GM18508 (cell line): ENCODE results near the gene TGFBR3.

Source experiments
- ATAC-seq: cut with Tn5 transposase; IDR thresholded peaks from one replicate; pipeline ENCODE4 v1.9.1; 2021; ENCODE audit warnings: moderate number of reproducible peaks; ENCODE audit not compliant: insufficient read depth, unreplicated experiment

TGFBR3 gene

GRCh38 chr1:91885716-91886506 is at the start of gene TGFBR3:
TGFBR3 (minus strand) TSS chr1:91886151; CDS start chr1:91861531, 24,620 bp downstream.
- no peak for ATAC-seq

GRCh38 chr1:91929250-91929649 is 43.3 kb upstream of the TGFBR3 start:
- ATAC-seq = no peak

- no peak for ATAC-seq
Observed at GRCh38 chr1:91928026-91928425, 42.1 kb upstream of the TGFBR3 start.

GRCh38 chr1:91925644-91926435 is 39.9 kb upstream of the TGFBR3 start:
- ATAC-seq = no peak

- no peak for ATAC-seq
Observed at GRCh38 chr1:91924146-91924545, 38.2 kb upstream of the TGFBR3 start.

- ATAC-seq = no peak
Observed at GRCh38 chr1:91919962-91920361, 34.0 kb upstream of the TGFBR3 start.

GRCh38 chr1:91916811-91917460 is 31.0 kb upstream of the TGFBR3 start:
- ATAC-seq = no peak

GRCh38 chr1:91916046-91916445 is 30.1 kb upstream of the TGFBR3 start:
- no peak for ATAC-seq

GRCh38 chr1:91913018-91913417 is 27.1 kb upstream of the TGFBR3 start:
- ATAC-seq = no peak

- ATAC-seq = no peak
Observed at GRCh38 chr1:91912266-91912665, 26.3 kb upstream of the TGFBR3 start.

GRCh38 chr1:91901231-91901630 is 15.3 kb upstream of the TGFBR3 start:
- no peak for ATAC-seq

- no peak for ATAC-seq
Observed at GRCh38 chr1:91900562-91900961, 14.6 kb upstream of the TGFBR3 start.

GRCh38 chr1:91897016-91897415 is 11.1 kb upstream of the TGFBR3 start:
- no peak for ATAC-seq

- no peak for ATAC-seq
Observed at GRCh38 chr1:91895832-91896556, 10.0 kb upstream of the TGFBR3 start.

- no peak for ATAC-seq
Observed at GRCh38 chr1:91894036-91894761, 8.2 kb upstream of the TGFBR3 start.

GRCh38 chr1:91891969-91892368 is 6.0 kb upstream of the TGFBR3 start:
- ATAC-seq = no peak

- no peak for ATAC-seq
Observed at GRCh38 chr1:91891454-91891853, 5.5 kb upstream of the TGFBR3 start.

- no peak for ATAC-seq
Observed at GRCh38 chr1:91889717-91890459, 3.9 kb upstream of the TGFBR3 start.

- ATAC-seq = no peak
Observed at GRCh38 chr1:91885213-91885715, 687 bp downstream of the TGFBR3 start.
